Mucosa of rectum (tissue), 2 donors: Measurements from ENCODE around the gene NECTIN3.

ENCODE experiments used
- H3K27ac ChIP-seq, 2 donors: one replicate each; pipeline ENCODE4 v1.7.0; 2013; ENCODE audit warnings: inconsistent platforms in 2 of 2, low read depth in 2 of 2, low read length in 2 of 2
- H3K27me3 ChIP-seq, 2 donors: one replicate each; pipeline ENCODE4 v1.7.0; 2013; ENCODE audit warnings: low read length in 2 of 2; ENCODE audit not compliant: control insufficient read depth in 2 of 2, insufficient read depth in 2 of 2
- H3K36me3 ChIP-seq, 2 donors: one replicate each; pipeline ENCODE4 v1.7.0; 2013; ENCODE audit warnings: low read length in 2 of 2; ENCODE audit not compliant: control insufficient read depth in 2 of 2, insufficient read depth in 2 of 2
- H3K4me1 ChIP-seq, 2 donors: one replicate each; pipeline ENCODE4 v1.7.0; 2013; ENCODE audit warnings: low read length in 2 of 2, mild to moderate bottlenecking in 1 of 2; ENCODE audit not compliant: control insufficient read depth in 2 of 2, insufficient read depth in 2 of 2
- H3K4me3 ChIP-seq, 2 donors: one replicate each; pipeline ENCODE4 v1.7.0; 2013; ENCODE audit warnings: low read length in 2 of 2
- H3K9ac ChIP-seq, 2 donors: one replicate each; pipeline ENCODE4 v1.7.0; 2013; ENCODE audit warnings: low read length in 2 of 2, low read depth in 1 of 2, mild to moderate bottlenecking in 1 of 2
- H3K9me3 ChIP-seq, 2 donors: one replicate each; pipeline ENCODE4 v1.7.0; 2013; ENCODE audit warnings: low read length in 2 of 2; ENCODE audit not compliant: control insufficient read depth in 2 of 2
- donor health status: healthy.
- donor health status: Normal muscosa, but diverticular disease.

NECTIN3 gene

DNA sequence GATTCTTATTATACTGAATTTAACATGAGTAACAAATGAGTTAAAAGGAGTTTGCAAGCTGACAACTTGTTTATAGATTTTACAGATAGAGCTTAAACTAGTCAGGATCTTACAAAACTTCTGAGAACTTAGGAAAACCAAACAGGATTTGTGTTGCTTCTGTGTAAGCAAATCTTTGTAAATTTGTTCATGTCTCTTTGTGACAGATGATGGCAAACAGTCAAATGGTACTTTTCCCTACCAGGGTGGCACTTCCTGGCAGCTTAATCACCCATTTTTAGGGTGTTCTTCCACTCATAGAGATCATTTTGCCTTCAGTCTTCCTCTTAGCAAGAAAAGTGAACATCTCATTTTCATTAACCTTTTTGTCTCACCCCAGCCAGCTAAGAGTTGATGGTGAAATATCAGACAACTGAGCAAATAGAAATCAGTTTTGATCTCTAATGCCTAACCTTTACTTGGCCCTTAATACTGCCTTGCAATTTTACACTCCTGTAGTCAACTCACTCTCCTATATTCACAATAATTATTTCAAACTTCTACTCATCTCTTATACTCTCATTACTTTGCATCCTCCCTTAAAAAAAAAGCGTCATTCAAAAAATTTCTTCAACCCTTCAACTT, 23.7 kb upstream of the NECTIN3 start:
- no peaks in the 10 kb centered on the region for H3K4me1 ChIP-seq

DNA sequence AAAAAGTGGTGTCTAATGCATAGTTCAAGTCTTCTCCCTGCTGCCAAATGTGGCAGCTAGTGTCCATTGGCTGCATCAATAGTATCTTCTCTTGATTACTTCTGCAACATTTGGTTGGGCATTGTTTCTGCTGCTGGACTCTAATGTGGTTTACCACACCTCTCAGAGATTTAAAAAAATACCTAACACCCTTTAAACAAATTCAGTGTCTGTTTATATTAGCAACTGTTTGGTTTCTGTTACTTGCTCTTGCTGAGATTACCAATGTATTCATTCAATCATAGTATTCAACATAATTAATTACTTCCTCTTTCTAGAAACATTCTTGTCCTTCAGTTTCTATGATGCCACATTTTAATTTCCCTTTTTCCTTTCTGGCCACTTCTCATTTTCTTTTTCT, 20.3 kb upstream of the NECTIN3 start:
- Histone ChIP-seq H3K27me3 (no peaks in the 10 kb centered on the region), H3K9ac (no peak overlapping the region), H3K9me3 (no peaks in the 10 kb centered on the region), H3K27ac (no peak overlapping the region), H3K36me3 (no peaks in the 10 kb centered on the region), H3K4me3 (no peak overlapping the region), H3K4me1 (no peaks in the 10 kb centered on the region)

More for the DNA sequence above, 23.7 kb upstream of the NECTIN3 start:
- Histone ChIP-seq H3K9ac (no peak overlapping the region), H3K27ac (no peak overlapping the region), H3K9me3 (no peaks in the 10 kb centered on the region), H3K27me3 (no peaks in the 10 kb centered on the region), H3K4me3 (no peak overlapping the region), H3K36me3 (no peaks in the 10 kb centered on the region)

DNA sequence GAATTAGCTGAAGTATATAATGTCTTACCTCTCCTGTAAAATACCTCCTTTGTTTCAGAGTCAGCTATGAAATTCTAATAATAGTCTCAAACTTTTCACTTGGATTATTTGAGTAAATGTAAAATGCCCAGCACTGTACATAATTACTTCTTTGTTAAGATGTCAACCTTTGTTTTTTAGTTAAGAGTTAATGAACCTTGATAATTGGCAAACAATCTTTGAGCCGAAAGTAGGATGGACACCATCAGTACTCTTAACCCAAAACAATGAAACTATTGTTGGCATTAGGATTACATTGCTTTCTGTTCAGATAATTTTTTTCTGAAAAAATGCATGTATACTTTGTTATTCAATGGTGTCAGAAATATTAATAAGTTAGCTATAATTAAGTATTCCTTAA, 3.0 kb upstream of the NECTIN3 start:
- H3K4me3 ChIP-seq = no peak overlapping the region
- peaks cover 10 to 11% of the 10 kb centered on the region in 2 donors for H3K4me1 ChIP-seq
- H3K27ac ChIP-seq = no peak overlapping the region
- no peak overlapping the region for H3K9ac ChIP-seq
- H3K36me3 ChIP-seq = no peaks in the 10 kb centered on the region
- no peaks in the 10 kb centered on the region for H3K27me3 ChIP-seq
- no peaks in the 10 kb centered on the region for H3K9me3 ChIP-seq

DNA sequence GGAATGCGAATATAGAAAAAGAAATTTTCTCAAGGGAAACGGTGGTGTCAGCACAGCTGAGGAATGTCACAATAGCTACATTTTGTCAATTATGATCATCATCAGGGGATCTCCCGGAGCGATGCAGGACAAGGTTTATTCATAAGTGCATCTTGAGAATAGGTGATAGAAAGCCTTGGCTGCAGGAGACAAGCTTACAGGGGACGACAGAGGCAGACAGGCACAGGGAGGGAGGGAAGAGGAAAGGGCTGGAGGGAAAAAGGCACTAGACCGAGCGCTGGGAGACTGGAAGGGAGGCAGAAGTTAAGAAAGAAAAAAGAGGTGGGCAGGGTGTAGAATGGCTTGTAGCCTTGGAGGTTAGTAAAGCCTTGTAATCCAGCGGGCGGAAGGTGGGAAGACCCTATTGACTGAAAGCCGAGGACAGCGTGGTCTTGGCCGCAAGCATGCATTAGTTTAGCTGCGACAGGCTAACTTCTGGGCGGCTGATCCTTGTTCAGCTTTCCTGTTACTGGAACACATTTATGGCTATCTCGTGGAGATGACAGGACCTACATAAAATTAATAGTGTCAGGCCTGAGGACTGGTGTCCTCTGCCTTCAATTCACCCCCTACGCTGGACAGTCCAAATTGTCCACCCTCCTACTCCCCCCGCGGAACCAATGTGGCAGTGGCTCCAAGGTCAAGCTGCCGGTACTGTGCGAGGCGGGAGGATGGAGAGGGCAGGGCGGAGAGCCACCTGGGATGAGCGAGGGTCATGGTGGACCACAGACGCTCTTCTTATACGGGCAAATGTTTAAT, 1.4 kb upstream of the NECTIN3 start:
- Histone ChIP-seq H3K36me3 (no peaks in the 10 kb centered on the region), H3K9me3 (no peaks in the 10 kb centered on the region), H3K9ac (peak overlapping the region; percentile 70 to 85), H3K27me3 (no peaks in the 10 kb centered on the region), H3K27ac (peak overlapping the region; percentile 83 to 87), H3K4me3 (peak overlapping the region; percentile 76 to 77), H3K4me1 (peaks cover 11 to 12% of the 10 kb centered on the region in 2 donors)

DNA sequence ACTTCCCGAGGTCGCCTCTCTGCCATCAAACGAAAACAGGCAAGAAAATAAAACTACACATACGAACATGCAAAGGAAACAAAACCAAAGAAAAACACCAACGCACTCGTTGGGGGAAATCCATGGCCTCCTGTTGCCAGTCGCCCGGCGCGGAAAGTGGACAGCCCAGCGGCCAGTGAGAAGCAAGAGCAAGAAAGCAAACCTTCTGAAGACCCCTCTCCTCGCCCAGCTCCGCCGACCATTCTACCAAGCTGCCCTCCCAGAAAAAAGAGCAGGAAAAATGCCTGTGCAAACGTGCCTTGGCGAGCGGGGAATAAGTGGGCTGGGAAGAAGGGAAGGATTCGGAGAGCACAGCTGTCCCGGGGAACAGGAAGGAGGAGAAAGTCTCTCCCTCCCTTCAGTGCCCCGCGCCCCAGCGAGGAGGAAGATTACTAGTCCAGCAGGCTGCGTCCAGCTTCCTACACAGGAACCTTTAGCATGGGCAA, 802 bp upstream of the NECTIN3 start:
- peaks cover 13% of the 10 kb centered on the region in 2 donors for H3K4me1 ChIP-seq
- no peaks in the 10 kb centered on the region for H3K9me3 ChIP-seq
- H3K4me3 ChIP-seq = peak overlapping the region; percentile 76 to 77
- no peaks in the 10 kb centered on the region for H3K36me3 ChIP-seq
- peak overlapping the region; percentile 83 to 87 for H3K27ac ChIP-seq
- peak overlapping the region; percentile 70 to 85 for H3K9ac ChIP-seq
- no peaks in the 10 kb centered on the region for H3K27me3 ChIP-seq

DNA sequence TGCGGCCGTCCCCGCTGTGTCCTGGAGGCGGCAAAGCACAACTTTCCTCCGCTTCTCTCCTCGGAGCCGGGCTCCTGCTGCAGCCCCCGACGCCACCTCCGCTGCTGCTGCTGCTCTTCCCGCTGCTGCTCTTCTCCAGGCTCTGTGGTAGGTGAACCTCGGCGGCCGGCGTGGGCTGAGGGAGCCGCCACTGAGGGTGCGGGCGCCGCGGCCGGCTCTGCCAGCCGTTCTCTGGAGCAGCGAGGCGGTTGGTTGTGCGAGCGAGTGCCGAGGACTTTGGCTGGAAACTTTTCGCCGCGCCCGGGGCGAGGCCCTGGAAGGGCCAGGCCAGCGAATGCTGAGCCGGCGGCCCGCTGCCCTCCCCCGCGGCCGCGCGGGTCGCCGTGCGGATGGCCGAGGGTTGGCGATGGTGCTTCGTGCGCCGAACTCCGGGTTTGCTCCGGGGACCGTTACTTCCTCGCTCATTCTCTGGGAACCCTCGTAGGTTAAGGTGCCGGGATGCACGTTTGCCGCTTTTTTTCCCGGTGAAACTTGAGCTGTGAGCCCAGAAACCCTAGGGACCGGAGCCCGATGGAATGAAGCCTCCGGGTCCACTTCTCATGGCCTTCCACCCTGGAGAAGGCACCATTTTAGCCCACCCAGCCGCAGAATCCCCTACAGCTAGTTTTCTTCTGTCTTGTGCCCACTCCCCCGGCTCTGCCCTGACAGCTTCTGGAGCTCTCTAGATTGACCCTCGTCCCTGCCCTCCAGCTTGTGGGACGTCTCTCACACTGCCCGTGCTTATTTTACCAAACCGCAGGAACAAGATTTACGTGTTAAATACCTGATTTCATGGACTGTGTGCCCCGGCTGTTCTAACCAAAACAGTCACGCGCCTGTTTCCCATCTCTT, 660 bp downstream of the NECTIN3 start:
- H3K27ac ChIP-seq = peak overlapping the region; percentile 83 to 87
- H3K36me3 ChIP-seq = no peaks in the 10 kb centered on the region
- H3K27me3 ChIP-seq = no peaks in the 10 kb centered on the region
- peak overlapping the region; percentile 77 to 91 for H3K4me3 ChIP-seq
- peaks cover 13% of the 10 kb centered on the region in 2 donors for H3K4me1 ChIP-seq
- H3K9ac ChIP-seq = peak overlapping the region; percentile 81 to 86
- no peaks in the 10 kb centered on the region for H3K9me3 ChIP-seq

DNA sequence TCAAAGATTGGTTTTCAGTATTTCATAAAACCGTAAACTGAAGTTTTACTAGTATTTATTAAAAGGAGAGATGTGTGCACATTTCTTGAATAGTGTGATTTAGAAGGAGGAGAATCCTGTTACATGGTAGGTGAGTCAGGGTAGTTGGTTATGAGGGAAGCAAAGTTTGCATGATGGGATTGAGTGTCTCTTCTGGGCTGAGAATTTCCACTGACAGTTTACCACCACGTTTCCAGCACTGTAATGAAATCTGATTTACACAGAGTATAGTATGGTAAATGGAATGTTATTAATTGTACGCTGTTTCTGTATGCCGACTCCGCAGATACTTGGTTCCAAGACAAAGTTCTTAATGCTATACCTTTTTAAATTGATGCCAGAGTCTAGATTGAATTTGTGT, 1.6 kb downstream of the NECTIN3 start:
- Histone ChIP-seq H3K4me1 (peaks cover 13% of the 10 kb centered on the region in 2 donors), H3K9me3 (no peaks in the 10 kb centered on the region), H3K9ac (peak overlapping the region in 1 of 2 donors; percentile 81), H3K4me3 (peak overlapping the region; percentile 77 to 91), H3K27me3 (no peaks in the 10 kb centered on the region), H3K36me3 (no peaks in the 10 kb centered on the region), H3K27ac (no peak overlapping the region)

DNA sequence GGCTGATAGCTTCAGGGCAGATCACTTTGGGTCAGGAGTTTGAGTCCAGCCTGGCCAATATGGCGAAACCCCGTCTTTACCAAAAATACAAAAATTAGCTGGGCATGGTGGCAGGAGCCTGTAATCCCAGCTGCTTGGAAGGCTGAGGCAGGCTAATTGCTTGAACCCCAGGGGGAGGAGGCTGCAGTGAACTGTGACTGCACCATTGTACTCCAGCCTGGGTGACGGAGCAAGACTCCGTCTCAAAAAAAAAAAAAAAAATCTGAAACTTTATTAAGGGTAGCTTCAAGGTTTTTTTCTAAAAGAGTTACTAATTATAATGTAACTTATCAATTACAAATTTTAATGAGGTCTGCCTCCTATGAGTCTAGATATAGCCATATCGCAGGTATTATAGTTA, 5.1 kb downstream of the NECTIN3 start:
- Histone ChIP-seq H3K36me3 (no peaks in the 10 kb centered on the region), H3K27ac (no peak overlapping the region), H3K4me3 (no peak overlapping the region), H3K4me1 (peaks cover 10 to 20% of the 10 kb centered on the region in 2 donors), H3K9ac (no peak overlapping the region), H3K27me3 (no peaks in the 10 kb centered on the region), H3K9me3 (no peaks in the 10 kb centered on the region)

DNA sequence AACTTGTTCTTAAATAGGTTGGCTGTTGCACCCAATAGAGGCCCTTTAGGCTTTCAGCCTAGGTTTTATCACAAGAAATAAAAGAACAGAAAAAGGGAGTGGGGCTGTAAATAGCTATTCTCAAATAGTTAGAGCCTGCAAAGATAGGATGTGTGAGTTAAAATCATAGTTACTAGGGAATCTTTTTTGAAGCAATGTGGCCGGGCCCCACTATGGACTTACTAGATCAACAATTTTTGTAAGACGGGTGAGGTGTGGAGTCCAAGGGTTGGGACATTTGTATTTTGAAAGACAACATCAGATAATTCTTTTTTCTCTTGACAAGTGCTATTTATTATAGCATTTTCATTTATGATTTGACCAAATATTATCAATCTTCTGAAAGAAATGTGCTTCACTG, 5.8 kb downstream of the NECTIN3 start:
- H3K27ac ChIP-seq = no peak overlapping the region
- H3K9me3 ChIP-seq = no peaks in the 10 kb centered on the region
- H3K4me1 ChIP-seq = peaks cover 8 to 20% of the 10 kb centered on the region in 2 donors
- H3K27me3 ChIP-seq = no peaks in the 10 kb centered on the region
- H3K9ac ChIP-seq = no peak overlapping the region
- no peaks in the 10 kb centered on the region for H3K36me3 ChIP-seq
- H3K4me3 ChIP-seq = no peak overlapping the region
